IMR-90 (cell line): Measurements from ENCODE around the gene HTR2A. TPM values are rescaled to one million over a fixed set of nuclear protein-coding genes. Genes with fewer than 3 reads are reported as not detected.

Experiments used
- ATAC-seq: fragments of 200-7000 bp; cut with Tn5 transposase; 2 replicates; pipeline ENCODE4 v1.9.1; 2020; ENCODE audit warnings: low read depth, mild to moderate bottlenecking, moderate library complexity
- Bru-seq: library from RNA; stranded (reverse); fragments of 400-500 nt; gene quantifications from one replicate; lab custom pipeline; 2021; lab: Mats Ljungman, UMichigan
- BruChase-seq, 2 experiments: library from RNA; stranded (reverse); fragments of 400-500 nt; gene quantifications; one replicate each; lab custom pipeline; 2021; lab: Mats Ljungman, UMichigan
- BruUV-seq: library from RNA; stranded (reverse); fragments of 400-500 nt; replicated peaks from 2 replicates; lab custom pipeline; 2021; lab: Mats Ljungman, UMichigan
- CTCF ChIA-PET: fragments of 300-600 bp; formaldehyde crosslinking; extraction: SDS; loops from one replicate; lab custom pipeline; 2021; ENCODE audit warnings: antibody characterized with exemption; lab: Yijun Ruan, JAX
- POLR2A ChIA-PET: fragments of 300-600 bp; sonication (Branson Sonifier 250); formaldehyde crosslinking; loops from one replicate; lab custom pipeline; 2022; ENCODE audit warnings: antibody characterized with exemption; ENCODE audit not compliant: unreplicated experiment; lab: Charles Lee
- DNase-seq: peaks from one replicate; pipeline ENCODE4 v3.0.0; 2013
- H2AFZ ChIP-seq: replicated peaks from 2 replicates; pipeline ENCODE3; 2013; ENCODE audit warnings: low read length, mild to moderate bottlenecking; ENCODE audit not compliant: poor library complexity
- H2AK5ac ChIP-seq: 2 replicates; pipeline ENCODE4 v1.6.1; 2013; ENCODE audit warnings: low read depth, low read length, inconsistent platforms
- H2AK9ac ChIP-seq: replicated peaks from 2 replicates; pipeline ENCODE3; 2013; ENCODE audit warnings: mild to moderate bottlenecking, low read depth, low read length, moderate library complexity; ENCODE audit not compliant: poor library complexity
- H2BK120ac ChIP-seq: 2 replicates; pipeline ENCODE4 v1.6.1; 2013; ENCODE audit warnings: low read depth, low read length, inconsistent platforms
- H2BK15ac ChIP-seq: 3 replicates; pipeline ENCODE4 v1.6.1; 2013; ENCODE audit warnings: low read depth, low read length, inconsistent platforms
- H2BK20ac ChIP-seq: 2 replicates; pipeline ENCODE4 v1.6.1; 2013; ENCODE audit warnings: low read depth, mild to moderate bottlenecking, inconsistent platforms, low read length, moderate library complexity
- H2BK5ac ChIP-seq: 2 replicates; pipeline ENCODE4 v1.6.1; 2013; ENCODE audit warnings: mild to moderate bottlenecking, low read depth, low read length, inconsistent platforms; ENCODE audit not compliant: poor library complexity, severe bottlenecking
- H3K14ac ChIP-seq: replicated peaks from 2 replicates; pipeline ENCODE4 v1.6.1; 2013; ENCODE audit warnings: low read depth, low read length, inconsistent platforms
- H3K18ac ChIP-seq: 2 replicates; pipeline ENCODE4 v1.6.1; 2013; ENCODE audit warnings: low read depth, low read length, control low read depth
- H3K23ac ChIP-seq: 2 replicates; pipeline ENCODE4 v1.6.1; 2013; ENCODE audit warnings: low read depth, low read length, inconsistent platforms
- H3K27ac ChIP-seq: 2 replicates; pipeline ENCODE4 v1.5.1; 2013; ENCODE audit warnings: mild to moderate bottlenecking, control low read depth, low read length; ENCODE audit not compliant: insufficient read depth
- H3K27me3 ChIP-seq: 2 replicates; pipeline ENCODE4 v1.6.1; 2013; ENCODE audit warnings: low read length; ENCODE audit not compliant: control insufficient read depth, insufficient read depth
- H3K36me3 ChIP-seq: 2 replicates; pipeline ENCODE4 v1.6.1; 2013; ENCODE audit warnings: low read length, mixed read lengths; ENCODE audit not compliant: control insufficient read depth, insufficient read depth
- H3K4ac ChIP-seq: 2 replicates; pipeline ENCODE4 v1.6.1; 2013; ENCODE audit warnings: low read depth, low read length, inconsistent platforms
- H3K4me1 ChIP-seq: 2 replicates; pipeline ENCODE4 v1.6.1; 2013; ENCODE audit warnings: low read length, mixed read lengths; ENCODE audit not compliant: control insufficient read depth, insufficient read depth
- H3K4me2 ChIP-seq: 2 replicates; pipeline ENCODE4 v1.6.1; 2013; ENCODE audit warnings: low read depth, mild to moderate bottlenecking, control low read depth, low read length, moderate library complexity
- H3K4me3 ChIP-seq: 2 replicates; pipeline ENCODE4 v1.5.1; 2013; ENCODE audit warnings: low read depth, mild to moderate bottlenecking, control low read depth, low read length, moderate library complexity; ENCODE audit not compliant: insufficient read depth
- H3K56ac ChIP-seq: 2 replicates; pipeline ENCODE4 v1.6.1; 2013; ENCODE audit warnings: low read length, inconsistent platforms; ENCODE audit not compliant: insufficient read depth; ENCODE audit errors: extremely low read depth
- H3K79me1 ChIP-seq, 2 experiments: 2 replicates each; pipeline ENCODE4 v1.6.1; 2013; ENCODE audit warnings: low read length in 2 of 2, inconsistent platforms in 1 of 2, low read depth in 1 of 2
- H3K9ac ChIP-seq: 2 replicates; pipeline ENCODE4 v1.6.1; 2013; ENCODE audit warnings: low read depth, low read length, control low read depth
- H3K9me1 ChIP-seq: 2 replicates; pipeline ENCODE4 v1.6.1; 2013; ENCODE audit warnings: low read length, inconsistent platforms; ENCODE audit not compliant: insufficient read depth
- H3K9me3 ChIP-seq: 2 replicates; pipeline ENCODE4 v1.6.1; 2013; ENCODE audit warnings: low read length; ENCODE audit not compliant: control insufficient read depth, insufficient read depth
- H4K20me1 ChIP-seq: 2 replicates; pipeline ENCODE4 v1.6.1; 2013; ENCODE audit warnings: low read length, inconsistent platforms; ENCODE audit not compliant: insufficient read depth
- H4K5ac ChIP-seq: 2 replicates; pipeline ENCODE4 v1.6.1; 2013; ENCODE audit warnings: mild to moderate bottlenecking, low read depth, low read length, control low read depth
- H4K8ac ChIP-seq, 2 experiments: 2 replicates each; pipeline ENCODE4 v1.6.1; 2013; ENCODE audit warnings: low read depth in 2 of 2, low read length in 2 of 2, control low read depth in 1 of 2, inconsistent platforms in 1 of 2
- H4K91ac ChIP-seq: 2 replicates; pipeline ENCODE4 v1.6.1; 2013; ENCODE audit warnings: low read depth, low read length, inconsistent platforms; ENCODE audit not compliant: insufficient read depth
- BHLHE40 ChIP-seq: fragments of 150-350 bp; IDR thresholded peaks from 2 replicates; pipeline ENCODE4 v1.6.1; 2016; ENCODE audit warnings: mild to moderate bottlenecking, low read depth, low read length
- ELK1 ChIP-seq: fragments of 150-350 bp; IDR thresholded peaks from 2 replicates; pipeline ENCODE4 v1.6.1; 2016; ENCODE audit warnings: low read depth, mild to moderate bottlenecking, low read length, moderate library complexity, borderline replicate concordance
- FOS ChIP-seq: fragments of 150-350 bp; IDR thresholded peaks from 2 replicates; pipeline ENCODE4 v1.6.1; 2016; ENCODE audit warnings: low read depth, low read length
- MAFK ChIP-seq: IDR thresholded peaks from 2 replicates; pipeline ENCODE4 v1.6.1; 2012; ENCODE audit warnings: low read depth, low read length, improper control_type of control experiment
- MAZ ChIP-seq: IDR thresholded peaks from 2 replicates; pipeline ENCODE4 v1.6.1; 2012; ENCODE audit warnings: low read depth, mild to moderate bottlenecking, low read length, improper control_type of control experiment, moderate library complexity, borderline replicate concordance
- NFE2L2 ChIP-seq: fragments of 150-350 bp; IDR thresholded peaks from 2 replicates; pipeline ENCODE4 v1.6.1; 2016; ENCODE audit warnings: low read depth, mild to moderate bottlenecking, low read length
- RAD21 ChIP-seq: IDR thresholded peaks from 2 replicates; pipeline ENCODE4 v1.6.1; 2012; ENCODE audit warnings: low read length, improper control_type of control experiment
- RCOR1 ChIP-seq: IDR thresholded peaks from 2 replicates; pipeline ENCODE4 v1.6.1; 2012; ENCODE audit warnings: mild to moderate bottlenecking, low read length, improper control_type of control experiment; ENCODE audit not compliant: insufficient replicate concordance
- RFX5 ChIP-seq: IDR thresholded peaks from 2 replicates; pipeline ENCODE4 v1.8.0; 2012; ENCODE audit warnings: low read depth, mild to moderate bottlenecking, low read length, moderate library complexity
- USF2 ChIP-seq: fragments of 150-350 bp; IDR thresholded peaks from 2 replicates; pipeline ENCODE4 v1.6.1; 2017; ENCODE audit warnings: mild to moderate bottlenecking, antibody characterized with exemption, low read length, low read depth
- WGBS, 2 experiments: methylation state at CpG; one replicate each; pipeline versions ENCODE4 v1.1.5 to v1.1.7; 2013; ENCODE audit warnings: missing lambda C conversion rate in 2 of 2; ENCODE audit not compliant: insufficient read length in 1 of 2; ENCODE audit errors: extremely low coverage in 2 of 2; 5-methylcytosine and 5-hydroxymethylcytosine counted together
- dilution Hi-C: fragments of 300-500 bp; cut with HindIII; formaldehyde crosslinking; loops from one replicate; pipeline ENCODE4 v1.14.3; 2018; ENCODE audit warnings: low sequenced_read_pairs; ENCODE audit not compliant: unreplicated experiment
- in situ Hi-C: fragments of 300-500 bp; cut with MboI; formaldehyde crosslinking; loops from 3 replicates; pipeline ENCODE4 v1.14.3; 2019; ENCODE audit warnings: low sequenced_read_pairs, inconsistent platforms, mixed read lengths
- intact Hi-C: fragments of 100-400 bp; cut with micrococcal nuclease; formaldehyde crosslinking; loops from 2 replicates; pipeline ENCODE4 v1.10.0; 2022
- long read RNA-seq: library from polyadenylated mRNA; unstranded; transcript quantifications from one replicate; pipeline ENCODE4 v2.0.0, GENCODE V29; 2021; ENCODE audit not compliant: unreplicated experiment
- polyA plus RNA-seq, 3 experiments: library from polyadenylated mRNA; depleted of rRNA; stranded (reverse); fragments of >200 nt; gene quantifications; 2 replicates each; pipeline ENCODE4 v1.2.3, GENCODE V29; 2012; ENCODE audit warnings: low replicate concordance in 1 of 3
- total RNA-seq: library from RNA; depleted of rRNA; stranded (reverse); fragments of >200 nt; gene quantifications from 2 replicates; pipeline ENCODE4 v1.2.3, GENCODE V29; 2012; rRNA removed

HTR2A gene
- not detected in 2 replicates for total RNA-seq
- 0.02 TPM in 1 of 2 replicates, not detected in the other for polyA plus RNA-seq (2012; rRNA removed)
- not detected in 2 replicates for polyA plus RNA-seq (2012; cell fraction: cytosol; rRNA removed)
- not detected in 2 replicates for polyA plus RNA-seq (2012; cell fraction: nucleus; rRNA removed; ENCODE audit: low replicate concordance)
- Bru-seq, nascent RNA: percentile 2 among the genes with signal in this experiment
- percentile 1 among the genes with signal in this experiment for BruChase-seq, experiment 1, labeled RNA remaining after a 6-hour chase
- BruChase-seq, experiment 2, labeled RNA remaining after a 2-hour chase: not detected
- long read RNA-seq: 0 reads

GRCh38 chr13:46896341-46897137 lies at the start of gene HTR2A:
HTR2A (minus strand) TSS chr13:46897053; CDS start chr13:46895906, 1,147 bp downstream.
- Histone ChIP-seq H2AK9ac (no peak within 1 kb of the TSS), H3K9ac (0 out of 2 replicates have a peak within 1 kb of the TSS, but pooled peaks have one; percentile 28), H2AK5ac (no peak within 1 kb of the TSS), H4K20me1 (no peaks in the 10 kb centered on the region), H3K79me1 (no peaks in the 10 kb centered on the region), H4K5ac (no peak within 1 kb of the TSS), H3K27ac (no peak within 1 kb of the TSS), H3K4me3 (peak within 1 kb of the TSS; percentile 45), H3K27me3 (peaks cover 20% of the 10 kb centered on the region), H3K9me3 (no peaks in the 10 kb centered on the region), H3K36me3 (no peaks in the 10 kb centered on the region), H3K4ac (no peak within 1 kb of the TSS), H2BK15ac (no peak within 1 kb of the TSS), H2BK20ac (no peak within 1 kb of the TSS), H3K56ac (no peak within 1 kb of the TSS), H3K14ac (no peak within 1 kb of the TSS), H3K4me2 (peak within 1 kb of the TSS; percentile 94), H3K18ac (no peak within 1 kb of the TSS), H2BK120ac (no peak within 1 kb of the TSS), H4K8ac (no peak within 1 kb of the TSS), H3K9me1 (no peaks in the 10 kb centered on the region), H3K4me1 (no peaks in the 10 kb centered on the region), H4K91ac (no peak within 1 kb of the TSS), H2AFZ (peak within 1 kb of the TSS; percentile 83), H2BK5ac (no peak within 1 kb of the TSS), H3K23ac (no peak within 1 kb of the TSS)
- ATAC-seq (peak; percentile 50), DNase-seq (peak; percentile 17)
- BruUV-seq: no TSS peak
- TF ChIP-seq NFE2L2: no peak
- TF ChIP-seq USF2: no peak
- TF ChIP-seq RFX5: no peak
- no peak for TF ChIP-seq RCOR1
- no peak for TF ChIP-seq RAD21
- TF ChIP-seq MAFK: no peak
- TF ChIP-seq ELK1: no peak
- TF ChIP-seq MAZ: no peak
- TF ChIP-seq FOS: no peak
- TF ChIP-seq BHLHE40: no peak
- no CpG with 5 or more reads among the region's 13 CpGs for WGBS, 2 experiments
- dilution Hi-C loops: no loop called here
- POLR2A ChIA-PET: interaction anchor here (0.5 kb wide), 2 partner anchors 9 to 843 kb away, joined by 3 read pairs; no protein-coding TSS in a partner anchor
- intact Hi-C loops: loop anchor here (10.0 kb wide), 1 partner anchor 318 kb away; no protein-coding TSS in a partner anchor
- in situ Hi-C loops: no loop called here
- CTCF ChIA-PET: interaction anchor here (0.6 kb wide), 1 partner anchor 55 kb away, joined by 6 read pairs; no protein-coding TSS in a partner anchor
